ENCODE measurements around the gene PHRF1. TPM values are rescaled to one million over a fixed set of nuclear protein-coding genes. Genes with fewer than 3 reads are reported as not detected.

The PHRF1 gene
- total and polyA plus RNA-seq, 2 donors (not counting 3 experiments of a cell fraction or from before 2014, with no cell fraction given), result 14.2 to 39.4 TPM

DNA sequence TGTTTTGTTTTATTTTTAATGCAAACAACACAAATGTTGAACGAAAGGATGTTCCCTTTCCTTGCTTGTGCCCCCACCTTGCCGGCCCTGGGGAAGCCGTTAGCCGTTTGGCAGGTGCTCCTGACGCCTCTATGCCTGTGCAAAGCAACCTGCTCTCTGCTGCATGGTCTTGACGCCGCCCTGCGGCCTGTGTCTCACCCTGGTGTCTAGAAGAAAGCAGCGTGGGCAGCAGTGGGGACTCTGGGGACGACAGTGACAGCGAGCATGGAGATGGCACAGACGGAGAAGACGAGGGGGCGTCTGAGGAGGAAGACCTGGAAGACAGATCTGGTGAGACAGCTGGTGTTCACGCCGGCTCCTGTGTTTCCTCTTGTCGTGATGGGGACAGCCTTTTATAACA, 5.5 kb downstream of the PHRF1 start:
- no peak for FAIRE-seq

More for the DNA sequence above, 5.5 kb downstream of the PHRF1 start:
- no peak overlapping the region for H3K9ac ChIP-seq (replicated peaks; ENCODE audit: extremely low read depth, insufficient read depth, low read length)
- no peaks in the 10 kb centered on the region for H3K9me1 ChIP-seq (replicated peaks; ENCODE audit: control insufficient read depth, extremely low read depth, insufficient read depth, low read length)
- DNase-seq (ENCODE audit: low read depth, low spot score), result no peak
- H4K20me1 ChIP-seq (replicated peaks; ENCODE audit: control insufficient read depth, extremely low read depth, insufficient read depth, low read length), result no peaks in the 10 kb centered on the region
- H3K4me3 ChIP-seq (replicated peaks in 1 of 3; ENCODE audit: insufficient read depth in 1 of 3, low read depth in 1 of 3, low read length in 3 of 3), result no peak overlapping the region
- no peak overlapping the region for H2AFZ ChIP-seq (ENCODE audit: low read depth, low read length)
- H3K36me3 ChIP-seq (ENCODE audit: control insufficient read depth in 2 of 2, extremely low read depth in 1 of 2, insufficient read depth in 2 of 2, low read length in 2 of 2), result peaks cover 0 to 18% of the 10 kb centered on the region in 2 experiments
- peaks cover 14% of the 10 kb centered on the region for H3K4me1 ChIP-seq (ENCODE audit: control insufficient read depth, extremely low read depth, insufficient read depth, low read length)
- no TSS peak for BruUV-seq (replicated peaks)
- no peaks in the 10 kb centered on the region for H3K9me3 ChIP-seq (replicated peaks; ENCODE audit: control insufficient read depth, insufficient read depth, low read length)
- peaks cover 56% of the 10 kb centered on the region for H3K79me2 ChIP-seq (ENCODE audit: control insufficient read depth, insufficient read depth, low read length)
- ChIA-PET POLR2A (no interaction called here), CTCF (no interaction called here)
- H3K4me2 ChIP-seq (ENCODE audit: insufficient read depth, low read length), result no peak overlapping the region
- dilution Hi-C loops (cut with MboI; ENCODE audit: extremely low pct_ligation_motif_present, low sequenced_read_pairs), result no loop called here
- H3K27me3 ChIP-seq (ENCODE audit: control insufficient read depth in 2 of 2, insufficient read depth in 2 of 2, low read length in 2 of 2), result no peaks in the 10 kb centered on the region
- intact Hi-C loops (cut with micrococcal nuclease), result no loop called here
- no peak overlapping the region for H3K27ac ChIP-seq (ENCODE audit: insufficient read depth, low read depth, low read length)
- TF ChIP-seq, protein P1, sequence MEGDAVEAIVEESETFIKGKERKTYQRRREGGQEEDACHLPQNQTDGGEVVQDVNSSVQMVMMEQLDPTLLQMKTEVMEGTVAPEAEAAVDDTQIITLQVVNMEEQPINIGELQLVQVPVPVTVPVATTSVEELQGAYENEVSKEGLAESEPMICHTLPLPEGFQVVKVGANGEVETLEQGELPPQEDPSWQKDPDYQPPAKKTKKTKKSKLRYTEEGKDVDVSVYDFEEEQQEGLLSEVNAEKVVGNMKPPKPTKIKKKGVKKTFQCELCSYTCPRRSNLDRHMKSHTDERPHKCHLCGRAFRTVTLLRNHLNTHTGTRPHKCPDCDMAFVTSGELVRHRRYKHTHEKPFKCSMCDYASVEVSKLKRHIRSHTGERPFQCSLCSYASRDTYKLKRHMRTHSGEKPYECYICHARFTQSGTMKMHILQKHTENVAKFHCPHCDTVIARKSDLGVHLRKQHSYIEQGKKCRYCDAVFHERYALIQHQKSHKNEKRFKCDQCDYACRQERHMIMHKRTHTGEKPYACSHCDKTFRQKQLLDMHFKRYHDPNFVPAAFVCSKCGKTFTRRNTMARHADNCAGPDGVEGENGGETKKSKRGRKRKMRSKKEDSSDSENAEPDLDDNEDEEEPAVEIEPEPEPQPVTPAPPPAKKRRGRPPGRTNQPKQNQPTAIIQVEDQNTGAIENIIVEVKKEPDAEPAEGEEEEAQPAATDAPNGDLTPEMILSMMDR (IDR thresholded peaks at IDR 0.05; ENCODE audit: extremely low read depth in 1 of 2, insufficient read depth in 1 of 2, low read depth in 1 of 2, low read length in 2 of 2), result no peak
- TF ChIP-seq, protein P2, sequence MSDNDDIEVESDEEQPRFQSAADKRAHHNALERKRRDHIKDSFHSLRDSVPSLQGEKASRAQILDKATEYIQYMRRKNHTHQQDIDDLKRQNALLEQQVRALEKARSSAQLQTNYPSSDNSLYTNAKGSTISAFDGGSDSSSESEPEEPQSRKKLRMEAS (IDR thresholded peaks at IDR 0.05; ENCODE audit: insufficient read depth, insufficient read length), result no peak
- TF ChIP-seq GATA2 (IDR thresholded peaks at IDR 0.05; ENCODE audit: insufficient read depth, insufficient read length, low read depth, low read length), result no peak
- TF ChIP-seq EZH2 (IDR thresholded peaks at IDR 0.05; ENCODE audit: borderline replicate concordance, low read depth, low read length, severe bottlenecking), result no peak
- no peak for TF ChIP-seq MYC (IDR thresholded peaks at IDR 0.05; ENCODE audit: low read depth, low read length)
- TF ChIP-seq JUN (IDR thresholded peaks at IDR 0.05; ENCODE audit: borderline replicate concordance, insufficient read depth, insufficient read length, low read depth), result no peak
- TF ChIP-seq POLR2A (IDR thresholded peaks at IDR 0.05; ENCODE audit: low read depth, low read length), result no peak
- TF ChIP-seq POLR2AphosphoS5 (IDR thresholded peaks at IDR 0.05; ENCODE audit: insufficient read depth, low read depth, low read length), result no peak
- no peak for TF ChIP-seq FOS (IDR thresholded peaks at IDR 0.05; ENCODE audit: borderline replicate concordance, insufficient read depth, low read length)
